K562 (cell line): ENCODE results near the gene GPR157. TPM values are rescaled to one million over a fixed set of nuclear protein-coding genes. Genes with fewer than 3 reads are reported as not detected.

Experiments used
- ATAC-seq: fragments of 200-7000 bp; cut with Tn5 transposase; 3 replicates; pipeline ENCODE4 v1.9.1; 2020; ENCODE audit warnings: moderate library complexity
- BruUV-seq: library from RNA; stranded (reverse); fragments of 400-500 nt; replicated peaks from 2 replicates; lab custom pipeline; 2021; lab: Mats Ljungman, UMichigan
- CTCF ChIA-PET: fragments of 300-600 bp; formaldehyde crosslinking; extraction: SDS; loops from one replicate; lab custom pipeline; 2021; ENCODE audit warnings: low intra/inter-chr PET ratio; lab: Yijun Ruan, JAX
- POLR2A ChIA-PET: fragments of 300-600, 350-650 bp; sonication (Branson Sonifier 250); formaldehyde crosslinking; extraction: SDS; loops from one replicate; lab custom pipeline; 2021; ENCODE audit warnings: antibody characterized with exemption, inconsistent platforms; lab: Yijun Ruan, JAX
- DNase-seq, 4 experiments: peaks; one replicate each; pipeline versions ENCODE4 v3.0.0 to v3.0.0-alpha.2; 2011 to 2018; ENCODE audit warnings: low spot score in 3 of 4, mixed read lengths in 3 of 4; ENCODE audit errors: extremely low read depth in 1 of 4
- FAIRE-seq: peaks from 2 replicates; lab custom pipeline; 2011; peaks lifted over from hg19 to GRCh38; lab: Jason Lieb, UNC
- H2AFZ ChIP-seq: 2 replicates; pipeline ENCODE4 v1.6.0; 2011; ENCODE audit warnings: low read depth, low read length, control low read depth, inconsistent platforms
- H3K27ac ChIP-seq: fragments of 200-600 bp; 3 replicates; pipeline ENCODE4 v1.8.0; 2011; ENCODE audit warnings: low read depth, mild to moderate bottlenecking, control low read depth, inconsistent platforms, low read length, moderate library complexity, mixed read lengths; ENCODE audit errors: extremely low read depth
- H3K27me3 ChIP-seq, 2 experiments: fragments of 300-600 bp in 1 of 2; 2 replicates in 1 of 2; 3 replicates in 1 of 2; pipeline versions ENCODE4 v1.6.0 to v1.8.0; 2011; ENCODE audit warnings: inconsistent platforms in 2 of 2, low read length in 2 of 2, mild to moderate bottlenecking in 1 of 2, mixed read lengths in 1 of 2, moderate library complexity in 1 of 2; ENCODE audit not compliant: control insufficient read depth in 2 of 2, insufficient read depth in 2 of 2
- H3K36me3 ChIP-seq: fragments of 300-600 bp; 3 replicates; pipeline ENCODE4 v1.8.0; 2011; ENCODE audit warnings: mild to moderate bottlenecking, low read length, inconsistent platforms; ENCODE audit not compliant: control insufficient read depth, insufficient read depth
- H3K4me1 ChIP-seq, 2 experiments: fragments of 200-600 bp in 1 of 2; replicated peaks in 1 of 2; 2 replicates in 1 of 2; 3 replicates in 1 of 2; pipeline versions ENCODE4 v1.5.1 to v1.8.0; 2011; ENCODE audit warnings: inconsistent platforms in 2 of 2, low read length in 2 of 2, mild to moderate bottlenecking in 1 of 2, mixed read lengths in 1 of 2, moderate library complexity in 1 of 2; ENCODE audit not compliant: control insufficient read depth in 2 of 2, insufficient read depth in 2 of 2
- H3K4me2 ChIP-seq: 2 replicates; pipeline ENCODE4 v1.6.1; 2011; ENCODE audit warnings: low read length, control low read depth, inconsistent platforms, mixed read lengths; ENCODE audit not compliant: insufficient read depth
- H3K4me3 ChIP-seq: fragments of 200-600 bp; sonication (generic), shearing (Covaris generic); 2 replicates; pipeline ENCODE4 v1.5.1; 2016; ENCODE audit warnings: control low read depth, inconsistent platforms
- H3K79me2 ChIP-seq: fragments of 200-600 bp; 3 replicates; pipeline ENCODE4 v1.8.0; 2011; ENCODE audit warnings: low read length, inconsistent platforms; ENCODE audit not compliant: control insufficient read depth, insufficient read depth
- H3K9ac ChIP-seq, 2 experiments: 2 replicates each; pipeline versions ENCODE4 v1.6.0 to v1.6.1; 2011; ENCODE audit warnings: low read depth in 2 of 2, low read length in 2 of 2, control low read depth in 1 of 2, inconsistent platforms in 1 of 2, mild to moderate bottlenecking in 1 of 2, mixed read lengths in 1 of 2; ENCODE audit not compliant: insufficient read depth in 1 of 2
- H3K9me1 ChIP-seq: one replicate; pipeline ENCODE4 v1.6.0; 2011; ENCODE audit warnings: inconsistent platforms, mild to moderate bottlenecking, low read length, moderate library complexity; ENCODE audit not compliant: control insufficient read depth, insufficient read depth
- H3K9me3 ChIP-seq: replicated peaks from 2 replicates; pipeline ENCODE4 v1.5.1; 2011; ENCODE audit warnings: low read depth, low read length, inconsistent platforms; ENCODE audit not compliant: control insufficient read depth, insufficient read depth
- H4K20me1 ChIP-seq: replicated peaks from 2 replicates; pipeline ENCODE4 v1.6.1; 2011; ENCODE audit warnings: low read length, inconsistent platforms, mixed read lengths; ENCODE audit not compliant: control insufficient read depth, insufficient read depth
- BRD9 ChIP-seq: fragments of 450-650 bp; IDR thresholded peaks from 2 replicates; pipeline ENCODE4 v1.6.1; 2018; ENCODE audit warnings: low read depth; ENCODE audit not compliant: partially characterized antibody
- BRF2 ChIP-seq: IDR thresholded peaks from 3 replicates; pipeline ENCODE4 v1.6.1; 2011; ENCODE audit warnings: borderline replicate concordance, mild to moderate bottlenecking; ENCODE audit not compliant: insufficient read length, insufficient read depth
- HEY1 ChIP-seq: fragments of 250-450 bp; sonication (Bioruptor Pico); IDR thresholded peaks from 2 replicates; pipeline ENCODE4 v1.5.0; 2020; ENCODE audit warnings: mild to moderate bottlenecking, moderate library complexity, borderline replicate concordance
- IRF2 ChIP-seq: sonication (generic); formaldehyde crosslinking; IDR thresholded peaks from 2 replicates; pipeline ENCODE4 v1.8.1; 2022; ENCODE audit warnings: mild to moderate bottlenecking, missing genetic modification reagents
- MECOM ChIP-seq: fragments of 250-450 bp; sonication (Bioruptor Pico); IDR thresholded peaks from 2 replicates; pipeline ENCODE4 v1.8.0; 2022; ENCODE audit warnings: inconsistent platforms
- MED1 ChIP-seq: sonication (generic); formaldehyde crosslinking; IDR thresholded peaks from 2 replicates; pipeline ENCODE4 v1.8.1; 2023; ENCODE audit warnings: missing genetic modification reagents, borderline replicate concordance
- NFYB ChIP-seq: IDR thresholded peaks from 2 replicates; pipeline ENCODE4 v1.6.1; 2011; ENCODE audit warnings: mild to moderate bottlenecking, moderate library complexity; ENCODE audit not compliant: insufficient read length; ENCODE audit errors: extremely low read depth
- PATZ1 ChIP-seq: fragments of 250-450 bp; sonication (Bioruptor Pico); IDR thresholded peaks from 2 replicates; pipeline ENCODE4 v1.5.0; 2020; ENCODE audit warnings: mild to moderate bottlenecking, borderline replicate concordance
- SIN3B ChIP-seq: fragments of 450-650 bp; IDR thresholded peaks from 2 replicates; pipeline ENCODE4 v1.6.1; 2017; ENCODE audit warnings: low read depth, mild to moderate bottlenecking, moderate library complexity
- SP1 ChIP-seq: sonication (generic); formaldehyde crosslinking; IDR thresholded peaks from 2 replicates; pipeline ENCODE4 v1.8.1; 2022; ENCODE audit warnings: mild to moderate bottlenecking, missing genetic modification reagents
- STAG1 ChIP-seq: sonication (generic); formaldehyde crosslinking; IDR thresholded peaks from 2 replicates; pipeline ENCODE4 v1.5.0; 2020; ENCODE audit warnings: missing genetic modification reagents, borderline replicate concordance
- STAT6 ChIP-seq: sonication (generic); formaldehyde crosslinking; IDR thresholded peaks from 2 replicates; pipeline ENCODE4 v1.8.1; 2023; ENCODE audit warnings: mild to moderate bottlenecking, missing genetic modification reagents
- TEAD2 ChIP-seq: fragments of 450-650 bp; IDR thresholded peaks from 2 replicates; pipeline ENCODE4 v1.6.1; 2016; ENCODE audit warnings: missing genetic modification characterization, control low read depth, missing compliant biosample characterization
- TFE3 ChIP-seq: fragments of 450-650 bp; formaldehyde crosslinking; IDR thresholded peaks from 2 replicates; pipeline ENCODE4 v1.4.0; 2020; ENCODE audit warnings: mild to moderate bottlenecking, mixed read lengths
- WGBS: fragments of 100-300 bp; shearing (Covaris generic); methylation state at CpG from one replicate; pipeline ENCODE4 v1.1.6; 2016; ENCODE audit warnings: low coverage, mixed read lengths; ENCODE audit not compliant: insufficient coverage; ENCODE audit errors: missing lambda C conversion rate; 5-methylcytosine and 5-hydroxymethylcytosine counted together
- in situ Hi-C: fragments of 300-500 bp; cut with MboI; formaldehyde crosslinking; loops from 4 replicates; pipeline ENCODE4 v1.15.0; 2018; ENCODE audit warnings: inconsistent platforms, mixed read lengths
- intact Hi-C: fragments of 100-400 bp; cut with micrococcal nuclease; formaldehyde crosslinking; loops from 2 replicates; pipeline ENCODE4 v1.14.2; 2022
- polyA plus RNA-seq, 8 experiments: library from polyadenylated mRNA; depleted of rRNA in 4 of 8; stranded (reverse) in 5 of 8; unstranded in 3 of 8; fragments of >200 nt; fragmentation: Nextera tagmentation in 2 of 8; fragmentation: Illumina TruSeq in 1 of 8; extraction: Ambion mirVana in 2 of 8; extraction: Trizol in 1 of 8; gene quantifications; 2 replicates each; pipeline versions ENCODE4 v1.2.1 to v1.2.3, GENCODE V29; 2011 to 2014; ENCODE audit warnings: inconsistent platforms in 1 of 8, missing spikeins in 1 of 8
- total RNA-seq, 7 experiments: library from RNA; depleted of rRNA in 6 of 7; stranded (reverse); fragments of >200 nt in 6 of 7; fragmentation: Illumina TruSeq in 2 of 7; extraction: Trizol in 2 of 7; gene quantifications; 2 replicates each; pipeline versions ENCODE4 v1.2.1 to v1.2.3, GENCODE V29; 2011 to 2021; ENCODE audit warnings: low replicate concordance in 1 of 7

GPR157 gene
- total and polyA plus RNA-seq, 9 of the 15 experiments (the other 6 are each of a cell fraction or from before 2014, with no cell fraction given), result 0.01 to 0.18 (median 0.04) TPM; not detected in 4

GRCh38 chr1:9135073-9135836, 6.4 kb upstream of the GPR157 start:
- DNase-seq (no peak), ATAC-seq (no peak), FAIRE-seq (no peak)
- Histone ChIP-seq H2AFZ (no peak overlapping the region), H3K9me1 (no peaks in the 10 kb centered on the region), H3K27me3 (peaks cover 19 to 49% of the 10 kb centered on the region in 2 experiments), H3K36me3 (no peaks in the 10 kb centered on the region), H3K4me1 (peaks cover 0 to 5% of the 10 kb centered on the region in 2 experiments; a peak in 1 of 5 replicates), H3K9me3 (no peaks in the 10 kb centered on the region), H4K20me1 (no peaks in the 10 kb centered on the region), H3K4me2 (no peak overlapping the region), H3K4me3 (no peak overlapping the region), H3K27ac (no peak overlapping the region), H3K9ac (no peak overlapping the region), H3K79me2 (no peaks in the 10 kb centered on the region)
- intact Hi-C loops (no loop called here), in situ Hi-C loops (no loop called here)
- no TSS peak for BruUV-seq
- POLR2A ChIA-PET, result interaction anchor here (0.6 kb wide), 1 partner anchor 196 kb away, joined by 4 read pairs; no protein-coding TSS in a partner anchor
- WGBS, result 1% methylated on average over 10 of the region's 10 CpGs
- CTCF ChIA-PET, result interaction anchor here (0.5 kb wide), 1 partner anchor 352 kb away, joined by 4 read pairs; no protein-coding TSS in a partner anchor
- TF ChIP-seq BRF2, result no peak
- TF ChIP-seq MECOM (CRISPR knock-in tag), result no peak
- TF ChIP-seq PATZ1, result no peak
- no peak for TF ChIP-seq TEAD2 (tag)
- no peak for TF ChIP-seq SP1 (CRISPR knock-in tag)
- no peak for TF ChIP-seq STAT6 (CRISPR knock-in tag)
- no peak for TF ChIP-seq HEY1 (CRISPR knock-in tag)
- TF ChIP-seq STAG1, result no peak
- TF ChIP-seq IRF2 (CRISPR knock-in tag), result no peak
- TF ChIP-seq SIN3B, result no peak
- no peak for TF ChIP-seq NFYB
- no peak for TF ChIP-seq TFE3 (CRISPR knock-in tag)
- no peak for TF ChIP-seq BRD9
- no peak for TF ChIP-seq MED1 (CRISPR knock-in tag)
